LNCaP clone FGC (cell line): ENCODE data around the gene HHATL.

Source experiments
- DNase-seq: peaks from one replicate; pipeline ENCODE4 v3.0.0-alpha.2; 2011; ENCODE audit warnings: low read depth
- H3K4me3 ChIP-seq: 2 replicates; pipeline ENCODE4 v1.5.1; 2011; ENCODE audit warnings: mild to moderate bottlenecking, low read depth, low read length, control low read depth
- TF ChIP-seq, protein P1 (sequence below): IDR thresholded peaks from 2 replicates; pipeline ENCODE4 v1.5.1; 2012; ENCODE audit warnings: mild to moderate bottlenecking; ENCODE audit not compliant: control insufficient read depth, insufficient read depth; ENCODE audit errors: extremely low read depth

The HHATL gene

DNA sequence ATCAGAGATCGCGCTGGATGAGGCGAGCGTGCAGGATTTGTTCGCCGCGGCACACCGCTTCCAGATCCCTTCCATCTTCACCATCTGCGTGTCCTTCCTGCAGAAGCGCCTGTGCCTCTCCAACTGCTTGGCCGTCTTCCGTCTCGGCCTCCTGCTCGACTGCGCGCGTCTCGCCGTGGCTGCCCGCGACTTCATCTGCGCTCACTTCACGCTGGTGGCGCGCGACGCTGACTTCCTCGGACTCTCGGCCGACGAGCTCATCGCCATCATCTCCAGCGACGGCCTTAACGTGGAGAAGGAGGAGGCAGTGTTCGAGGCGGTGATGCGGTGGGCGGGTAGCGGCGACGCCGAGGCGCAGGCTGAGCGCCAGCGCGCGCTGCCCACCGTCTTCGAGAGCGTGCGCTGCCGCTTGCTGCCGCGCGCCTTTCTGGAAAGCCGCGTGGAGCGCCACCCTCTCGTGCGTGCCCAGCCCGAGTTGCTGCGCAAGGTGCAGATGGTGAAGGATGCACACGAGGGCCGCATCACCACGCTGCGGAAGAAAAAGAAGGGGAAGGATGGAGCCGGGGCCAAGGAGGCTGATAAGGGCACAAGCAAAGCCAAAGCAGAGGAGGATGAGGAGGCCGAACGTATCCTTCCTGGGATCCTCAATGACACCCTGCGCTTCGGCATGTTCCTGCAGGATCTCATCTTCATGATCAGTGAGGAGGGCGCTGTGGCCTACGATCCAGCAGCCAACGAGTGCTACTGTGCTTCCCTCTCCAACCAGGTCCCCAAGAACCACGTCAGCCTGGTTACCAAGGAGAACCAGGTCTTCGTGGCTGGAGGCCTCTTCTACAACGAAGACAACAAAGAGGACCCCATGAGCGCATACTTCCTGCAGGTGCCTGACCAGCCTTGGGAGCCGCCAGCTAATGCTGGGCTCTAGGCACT is 16.4 kb downstream of the HHATL start:
- H3K4me3 ChIP-seq, result no peak overlapping the region
- TF ChIP-seq, protein P1, sequence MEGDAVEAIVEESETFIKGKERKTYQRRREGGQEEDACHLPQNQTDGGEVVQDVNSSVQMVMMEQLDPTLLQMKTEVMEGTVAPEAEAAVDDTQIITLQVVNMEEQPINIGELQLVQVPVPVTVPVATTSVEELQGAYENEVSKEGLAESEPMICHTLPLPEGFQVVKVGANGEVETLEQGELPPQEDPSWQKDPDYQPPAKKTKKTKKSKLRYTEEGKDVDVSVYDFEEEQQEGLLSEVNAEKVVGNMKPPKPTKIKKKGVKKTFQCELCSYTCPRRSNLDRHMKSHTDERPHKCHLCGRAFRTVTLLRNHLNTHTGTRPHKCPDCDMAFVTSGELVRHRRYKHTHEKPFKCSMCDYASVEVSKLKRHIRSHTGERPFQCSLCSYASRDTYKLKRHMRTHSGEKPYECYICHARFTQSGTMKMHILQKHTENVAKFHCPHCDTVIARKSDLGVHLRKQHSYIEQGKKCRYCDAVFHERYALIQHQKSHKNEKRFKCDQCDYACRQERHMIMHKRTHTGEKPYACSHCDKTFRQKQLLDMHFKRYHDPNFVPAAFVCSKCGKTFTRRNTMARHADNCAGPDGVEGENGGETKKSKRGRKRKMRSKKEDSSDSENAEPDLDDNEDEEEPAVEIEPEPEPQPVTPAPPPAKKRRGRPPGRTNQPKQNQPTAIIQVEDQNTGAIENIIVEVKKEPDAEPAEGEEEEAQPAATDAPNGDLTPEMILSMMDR, result no peak
- DNase-seq, result no peak

DNA sequence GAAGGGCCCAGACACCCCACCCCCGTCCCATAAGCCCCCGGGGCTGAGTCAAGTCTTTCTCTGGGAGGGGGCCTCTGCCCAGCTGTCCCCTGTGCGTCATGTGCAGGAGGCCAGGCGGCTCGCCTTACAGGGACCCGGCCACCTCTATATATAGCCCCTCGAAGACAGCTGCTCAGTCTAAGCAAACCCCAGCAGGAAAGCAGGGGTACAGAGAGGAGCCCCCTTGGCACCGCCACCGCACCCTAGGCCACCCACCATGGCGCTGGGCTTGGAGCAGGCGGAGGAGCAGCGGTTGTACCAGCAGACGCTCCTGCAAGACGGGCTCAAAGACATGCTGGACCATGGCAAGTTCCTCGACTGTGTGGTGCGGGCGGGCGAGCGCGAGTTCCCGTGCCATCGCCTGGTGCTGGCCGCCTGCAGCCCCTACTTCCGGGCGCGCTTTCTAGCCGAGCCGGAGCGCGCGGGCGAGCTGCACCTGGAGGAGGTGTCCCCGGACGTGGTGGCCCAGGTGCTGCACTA is 17.2 kb downstream of the HHATL start, which contains the start of gene KLHL40:
KLHL40 (plus strand) TSS at position 175 of the 519 bp plus-strand sequence; CDS start at position 257, 82 bp downstream.
- no peak for DNase-seq
- no peak within 1 kb of the TSS for H3K4me3 ChIP-seq

DNA sequence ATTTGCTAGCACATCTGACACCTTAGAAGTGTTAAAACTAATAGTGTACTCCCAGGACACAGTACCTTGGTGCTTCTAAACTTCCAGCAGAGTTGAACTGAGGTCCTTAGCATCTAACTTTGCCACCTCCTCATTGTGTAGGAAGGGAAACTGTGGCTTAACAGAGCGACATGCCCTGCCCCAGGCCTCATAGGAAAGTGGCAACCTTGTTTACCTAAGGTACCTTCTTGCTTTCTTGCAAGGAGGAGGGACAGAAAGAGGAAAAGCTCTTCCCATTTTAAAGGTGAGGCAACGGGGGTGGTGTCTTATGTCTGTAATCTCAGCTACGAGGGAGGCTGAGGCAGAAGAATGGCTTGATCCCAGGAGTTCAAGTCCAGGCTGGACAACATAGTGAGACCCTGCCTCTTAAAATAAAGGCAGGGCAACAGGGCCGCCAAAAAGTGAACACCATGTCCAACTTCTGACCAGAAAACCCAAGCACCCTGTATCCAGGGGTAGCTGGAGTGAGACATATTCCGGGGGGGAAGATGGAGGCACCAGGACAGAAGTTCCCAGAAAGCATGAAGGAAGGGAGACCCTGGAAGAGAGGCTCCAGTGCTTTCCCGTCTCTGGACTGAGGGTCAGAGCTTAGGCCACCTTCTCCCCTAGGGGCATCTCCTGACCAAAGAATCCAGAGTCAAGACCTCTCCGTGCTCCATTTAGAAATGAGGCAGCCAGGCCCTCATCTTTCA is 17.8 kb downstream of the HHATL start:
- no peak for DNase-seq
- TF ChIP-seq, protein P1, result no peak
- no peak overlapping the region for H3K4me3 ChIP-seq

More for the DNA sequence above, 17.2 kb downstream of the HHATL start, which contains the start of gene KLHL40:
- TF ChIP-seq, protein P1, result no peak

DNA sequence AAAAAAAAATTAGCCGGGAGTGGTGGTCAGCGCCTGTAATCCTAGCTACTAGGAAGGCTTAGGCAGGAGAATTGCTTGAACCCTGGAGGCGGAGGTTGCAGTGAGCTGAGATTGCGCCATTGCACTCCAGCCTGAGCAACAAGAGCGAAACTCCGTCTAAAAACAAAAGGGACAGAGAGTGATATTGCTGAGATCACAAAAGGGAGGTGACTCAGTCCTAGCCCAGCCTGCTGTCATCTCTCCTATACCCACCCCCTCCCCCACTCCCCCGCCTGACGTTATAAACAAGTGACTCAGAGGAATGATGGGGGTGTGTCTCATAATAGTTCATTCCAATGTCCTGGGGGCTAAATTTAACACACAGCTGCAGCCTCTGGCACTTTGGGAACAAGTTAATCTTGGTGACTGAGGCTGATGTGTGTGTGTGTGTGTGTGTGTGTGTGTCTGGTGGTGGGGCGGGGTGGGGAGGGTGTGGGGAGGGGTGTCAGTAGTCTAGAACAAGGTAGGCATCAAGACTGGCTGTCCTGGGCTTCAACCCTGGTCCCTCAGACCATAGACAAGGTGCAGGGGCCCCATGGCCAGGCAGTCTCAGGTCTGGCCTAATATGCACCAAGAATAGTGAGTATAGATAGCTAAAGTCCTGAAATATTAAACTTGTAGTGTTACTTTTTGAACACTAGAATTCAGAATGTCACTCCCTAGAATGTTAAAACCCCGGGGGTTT is 18.6 kb downstream of the HHATL start:
- TF ChIP-seq, protein P1, result no peak
- H3K4me3 ChIP-seq, result no peak overlapping the region
- no peak for DNase-seq

DNA sequence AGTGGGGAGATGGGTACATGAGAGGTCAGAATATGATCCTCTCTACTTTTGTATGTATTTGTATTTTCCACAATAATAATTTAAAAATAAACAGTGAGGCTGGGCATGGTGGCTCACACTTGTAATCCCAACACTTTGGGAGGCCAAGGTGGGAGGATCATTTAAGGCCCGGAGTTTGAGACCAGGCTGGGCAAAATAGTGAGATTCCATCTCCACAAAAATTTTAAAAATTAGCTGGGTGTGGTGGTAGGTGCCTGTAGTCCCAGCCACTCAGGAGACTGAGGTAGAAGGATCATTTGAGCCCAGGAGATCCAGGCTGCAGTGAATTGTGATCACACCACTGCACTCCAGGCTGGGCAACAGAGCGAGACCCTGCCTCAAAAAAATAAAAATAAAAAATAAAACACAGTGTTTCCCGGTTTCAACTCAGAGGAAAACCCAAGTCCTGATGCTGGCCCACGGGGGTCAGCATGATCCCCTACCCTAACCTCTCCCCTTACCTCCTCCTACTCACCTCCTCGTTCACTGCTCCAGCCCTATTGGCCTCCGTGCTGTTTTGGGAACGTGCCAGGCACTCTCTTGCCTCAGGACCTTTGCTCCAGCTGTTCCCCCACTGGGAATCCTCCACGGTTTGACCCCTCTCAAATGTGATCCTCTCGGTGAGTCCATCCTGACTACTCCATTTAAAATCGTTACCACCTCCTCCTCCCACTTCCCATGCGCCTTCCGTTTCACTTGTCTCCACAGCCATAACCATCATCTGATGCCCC is 20.1 kb downstream of the HHATL start:
- no peak for DNase-seq
- TF ChIP-seq, protein P1, result no peak
- H3K4me3 ChIP-seq, result no peak overlapping the region

DNA sequence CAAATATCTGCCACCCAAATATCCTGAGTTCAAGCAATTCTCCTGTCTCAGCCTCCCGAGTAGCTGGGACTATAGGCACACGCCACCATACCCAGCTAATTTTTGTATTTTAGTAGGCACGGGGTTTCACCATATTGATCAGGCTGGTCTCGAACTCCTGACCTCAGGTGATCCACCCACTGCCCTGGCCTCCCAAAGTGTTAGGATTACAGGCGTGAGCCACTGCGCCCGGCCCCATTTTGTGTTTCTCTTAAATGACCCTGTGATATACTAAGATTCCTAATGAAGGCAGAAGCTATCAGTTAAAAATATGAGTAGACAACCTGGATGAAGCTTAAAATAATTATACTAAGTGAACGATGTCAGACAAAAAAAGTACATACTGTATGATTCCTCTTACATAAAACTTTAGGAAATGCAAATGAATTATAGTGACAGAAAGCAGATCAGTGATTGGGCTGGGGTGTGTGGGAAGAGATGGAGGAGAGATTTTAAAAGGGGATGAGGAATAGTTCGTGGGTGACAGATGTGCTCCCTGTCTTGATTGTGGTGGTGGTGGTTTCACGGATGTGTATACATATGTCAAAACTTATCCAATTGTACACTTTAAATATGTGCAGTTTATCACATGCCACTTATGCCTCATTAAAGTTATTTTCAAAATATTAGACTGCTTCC is 21.1 kb downstream of the HHATL start:
- no peak for DNase-seq
- TF ChIP-seq, protein P1, result no peak
- no peak overlapping the region for H3K4me3 ChIP-seq
